Activated T-helper 2 cell treated with anti-CD3 and anti-CD28 coated beads, Interferon-gamma antibody, Interleukin-2, Interleukin-4, amounts not matched to agents 10 μg/mL and 5 μg/mL and 100 μg/mL, durations not matched to agents 14 hours and 24 hours and 36 hours (primary cell): ENCODE data around the gene KRTAP12-2. TPM values are rescaled to one million over a fixed set of nuclear protein-coding genes. Genes with fewer than 3 reads are reported as not detected.

Experiments used
- DNase-seq: peaks from one replicate; pipeline ENCODE4 v3.0.0; 2021; ENCODE audit warnings: low spot score
- H3K27ac Mint-ChIP-seq: one replicate; pipeline ENCODE4 v1.8.0; 2021; ENCODE audit warnings: mixed read lengths
- H3K27me3 Mint-ChIP-seq: one replicate; pipeline ENCODE4 v1.8.0; 2021; ENCODE audit warnings: low read depth, mixed read lengths
- H3K36me3 Mint-ChIP-seq: one replicate; pipeline ENCODE4 v1.8.0; 2021; ENCODE audit warnings: low read depth, mixed read lengths
- H3K4me1 Mint-ChIP-seq: one replicate; pipeline ENCODE4 v1.8.0; 2021; ENCODE audit warnings: low read depth, mixed read lengths
- H3K4me3 Mint-ChIP-seq: one replicate; pipeline ENCODE4 v1.8.0; 2021; ENCODE audit warnings: low read depth, mild to moderate bottlenecking, moderate library complexity, mixed read lengths
- H3K9me3 Mint-ChIP-seq: one replicate; pipeline ENCODE4 v1.8.0; 2021; ENCODE audit warnings: mixed read lengths
- intact Hi-C: fragments of 100-400 bp; cut with micrococcal nuclease; formaldehyde crosslinking; loops from one replicate; pipeline ENCODE4 v1.15.1; 2023
- total RNA-seq: library from RNA; stranded (reverse); gene quantifications from 2 replicates; pipeline ENCODE4 v1.2.3, GENCODE V29; 2022

Gene KRTAP12-2
- total RNA-seq, 1 donor from 2014 or later: not detected

DNA sequence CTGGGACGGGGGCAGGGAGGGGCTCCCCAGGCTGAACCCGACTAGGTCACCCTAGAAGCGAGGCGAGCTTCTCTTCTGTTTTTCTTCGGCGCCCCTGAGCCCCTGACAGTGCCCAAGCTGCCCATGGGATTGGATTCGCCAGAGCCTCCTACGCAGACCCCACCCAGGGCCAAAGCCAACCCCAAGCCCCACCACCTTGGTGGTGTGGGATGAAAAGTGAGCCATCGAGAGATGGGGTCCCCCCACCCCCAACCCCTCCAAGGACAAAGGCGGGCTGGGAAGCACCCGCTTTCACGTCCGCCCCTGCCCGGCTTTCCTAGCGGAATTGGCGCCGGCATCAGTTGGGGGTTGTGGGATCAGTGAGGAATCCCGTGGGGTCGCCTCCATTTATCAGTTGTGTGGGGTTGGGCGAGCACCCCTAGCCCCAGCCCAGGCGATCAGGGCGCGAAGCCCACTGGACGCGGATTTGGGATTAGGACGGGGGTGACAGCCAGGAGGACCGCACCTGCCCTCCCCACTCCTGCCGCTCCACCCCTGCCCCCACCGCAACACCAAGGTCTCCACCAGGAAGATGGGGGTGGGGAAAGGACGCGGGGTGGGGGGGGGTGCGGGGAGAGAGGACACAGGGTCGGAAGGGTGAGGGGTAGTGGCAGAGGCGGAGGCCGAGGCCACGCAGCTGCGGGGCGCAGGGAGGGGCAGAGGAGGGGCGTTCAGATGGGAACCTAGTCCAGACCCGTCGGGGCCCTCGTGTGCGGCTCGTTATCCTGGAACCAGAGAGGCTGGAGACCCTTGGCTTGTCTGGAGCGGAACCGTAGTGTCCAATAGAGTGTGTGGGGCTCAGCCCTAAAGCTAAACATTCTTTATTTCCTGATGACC lies 40.2 kb upstream of the KRTAP12-2 start:
- no peak overlapping the region for H3K4me3 Mint-ChIP-seq
- H3K4me1 Mint-ChIP-seq: peaks cover 2% of the 10 kb centered on the region
- peaks cover 73% of the 10 kb centered on the region for H3K27me3 Mint-ChIP-seq

DNA sequence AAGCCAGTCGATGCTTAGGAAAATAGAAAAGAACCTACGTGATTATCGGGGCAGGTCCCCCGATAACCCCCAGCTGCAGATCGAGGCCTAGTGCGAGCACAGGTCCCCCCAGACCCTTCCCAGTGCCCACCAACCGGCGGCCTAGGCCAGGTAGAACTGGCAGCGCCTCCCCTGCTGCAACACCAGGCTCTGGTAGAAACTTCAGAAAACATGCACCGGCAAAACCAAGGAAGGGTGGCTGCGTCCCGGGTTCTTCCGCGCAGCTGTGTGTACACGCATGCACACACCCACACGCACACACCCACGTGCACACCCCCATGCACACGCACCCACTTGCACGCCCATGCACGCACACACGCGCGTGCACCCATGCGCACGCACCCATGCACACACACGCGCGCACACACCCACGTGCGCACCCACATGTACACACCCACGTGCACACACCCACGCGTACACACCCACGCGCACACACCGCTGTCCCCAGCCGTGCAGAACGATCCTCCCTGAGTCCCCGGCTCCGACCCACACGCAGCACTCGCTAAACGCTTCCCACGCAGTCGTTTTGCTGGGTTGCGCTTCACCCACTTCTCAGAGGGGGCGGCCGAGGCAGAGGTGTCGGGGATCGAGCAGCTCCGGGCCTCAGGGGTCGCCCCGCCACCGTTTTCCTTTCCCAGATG lies 39.4 kb upstream of the KRTAP12-2 start:
- peaks cover 2% of the 10 kb centered on the region for H3K4me1 Mint-ChIP-seq
- intact Hi-C loops: no loop called here

More for the DNA sequence above, 40.2 kb upstream of the KRTAP12-2 start:
- Mint-ChIP-seq H3K9me3 (peaks cover 8% of the 10 kb centered on the region), H3K27ac (no peak overlapping the region), H3K36me3 (no peaks in the 10 kb centered on the region)
- no peak for DNase-seq
- intact Hi-C loops: no loop called here

DNA sequence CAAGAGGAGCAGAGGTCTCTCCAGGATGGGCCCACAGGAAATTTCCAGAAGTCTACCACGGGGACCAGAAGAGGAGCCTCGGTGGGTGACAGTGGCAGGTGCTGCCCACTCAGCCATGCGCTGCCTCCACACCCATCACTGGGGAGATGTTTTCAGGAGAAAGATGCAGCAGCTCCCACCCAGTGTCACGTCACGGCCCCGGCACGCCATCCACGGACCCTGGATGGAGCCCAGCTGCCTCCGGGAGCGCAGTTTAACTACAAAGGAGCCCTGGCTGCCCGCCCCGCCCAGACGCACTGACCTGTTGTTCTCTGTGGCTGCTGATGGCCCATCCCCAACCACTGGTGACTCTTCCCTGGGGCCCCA lies 37.9 kb upstream of the KRTAP12-2 start:
- no peak overlapping the region for H3K4me3 Mint-ChIP-seq
- intact Hi-C loops: no loop called here
- DNase-seq: no peak
- H3K27ac Mint-ChIP-seq: no peak overlapping the region
- H3K36me3 Mint-ChIP-seq: no peaks in the 10 kb centered on the region
- H3K27me3 Mint-ChIP-seq: peaks cover 70% of the 10 kb centered on the region
- no peaks in the 10 kb centered on the region for H3K4me1 Mint-ChIP-seq
- peaks cover 8% of the 10 kb centered on the region for H3K9me3 Mint-ChIP-seq

More for the DNA sequence above, 39.4 kb upstream of the KRTAP12-2 start:
- H3K9me3 Mint-ChIP-seq: peaks cover 8% of the 10 kb centered on the region
- peaks cover 74% of the 10 kb centered on the region for H3K27me3 Mint-ChIP-seq
- H3K36me3 Mint-ChIP-seq: no peaks in the 10 kb centered on the region
- no peak overlapping the region for H3K27ac Mint-ChIP-seq
- H3K4me3 Mint-ChIP-seq: no peak overlapping the region
- no peak for DNase-seq

DNA sequence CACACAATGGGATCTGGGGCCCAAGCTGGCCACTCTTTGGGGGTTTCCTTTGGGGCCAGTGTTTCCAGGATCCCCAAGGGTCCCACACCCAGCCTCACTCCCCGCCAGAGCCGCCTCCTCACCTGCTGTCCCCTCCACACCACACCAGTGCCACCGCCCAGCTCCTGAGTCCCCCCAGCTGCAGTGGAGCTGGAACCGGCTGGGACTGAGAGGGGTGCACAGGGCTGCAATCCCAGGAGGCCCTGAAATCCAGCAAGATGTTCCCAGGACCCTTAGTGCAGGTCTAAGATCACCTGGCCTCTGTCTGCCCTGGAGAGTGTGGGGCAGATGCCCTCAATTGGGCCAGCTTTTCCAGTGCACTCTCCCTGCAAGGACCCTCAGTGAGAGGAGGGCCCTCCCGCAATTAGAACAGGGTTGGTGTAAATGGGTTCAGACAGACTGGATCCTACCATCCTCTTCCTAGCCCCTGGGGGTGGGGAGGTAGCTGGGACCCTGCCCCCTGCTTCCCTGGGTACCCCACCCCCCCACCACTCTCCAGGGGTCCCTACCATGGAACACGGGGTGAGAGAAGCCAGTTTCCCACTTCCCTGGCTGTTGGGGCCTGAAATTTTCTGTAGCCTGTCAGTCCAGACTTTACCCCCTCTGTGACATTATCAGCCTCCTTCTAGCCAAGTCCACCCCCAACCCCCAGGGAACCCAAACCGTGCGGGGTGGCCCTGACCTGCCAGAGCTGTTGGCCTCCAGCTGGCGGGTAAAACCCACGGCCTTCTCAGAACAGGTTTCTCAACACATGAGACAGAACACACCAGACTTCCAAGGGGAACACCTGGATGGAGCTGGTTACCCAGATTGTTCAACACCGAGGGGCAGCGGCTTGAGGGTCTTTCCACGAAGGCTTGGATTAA lies 37.3 kb upstream of the KRTAP12-2 start:
- peaks cover 67% of the 10 kb centered on the region for H3K27me3 Mint-ChIP-seq
- H3K9me3 Mint-ChIP-seq: peaks cover 8% of the 10 kb centered on the region
- H3K36me3 Mint-ChIP-seq: no peaks in the 10 kb centered on the region
- H3K27ac Mint-ChIP-seq: no peak overlapping the region
- no peak for DNase-seq
- no peaks in the 10 kb centered on the region for H3K4me1 Mint-ChIP-seq
- no peak overlapping the region for H3K4me3 Mint-ChIP-seq
- intact Hi-C loops: no loop called here

DNA sequence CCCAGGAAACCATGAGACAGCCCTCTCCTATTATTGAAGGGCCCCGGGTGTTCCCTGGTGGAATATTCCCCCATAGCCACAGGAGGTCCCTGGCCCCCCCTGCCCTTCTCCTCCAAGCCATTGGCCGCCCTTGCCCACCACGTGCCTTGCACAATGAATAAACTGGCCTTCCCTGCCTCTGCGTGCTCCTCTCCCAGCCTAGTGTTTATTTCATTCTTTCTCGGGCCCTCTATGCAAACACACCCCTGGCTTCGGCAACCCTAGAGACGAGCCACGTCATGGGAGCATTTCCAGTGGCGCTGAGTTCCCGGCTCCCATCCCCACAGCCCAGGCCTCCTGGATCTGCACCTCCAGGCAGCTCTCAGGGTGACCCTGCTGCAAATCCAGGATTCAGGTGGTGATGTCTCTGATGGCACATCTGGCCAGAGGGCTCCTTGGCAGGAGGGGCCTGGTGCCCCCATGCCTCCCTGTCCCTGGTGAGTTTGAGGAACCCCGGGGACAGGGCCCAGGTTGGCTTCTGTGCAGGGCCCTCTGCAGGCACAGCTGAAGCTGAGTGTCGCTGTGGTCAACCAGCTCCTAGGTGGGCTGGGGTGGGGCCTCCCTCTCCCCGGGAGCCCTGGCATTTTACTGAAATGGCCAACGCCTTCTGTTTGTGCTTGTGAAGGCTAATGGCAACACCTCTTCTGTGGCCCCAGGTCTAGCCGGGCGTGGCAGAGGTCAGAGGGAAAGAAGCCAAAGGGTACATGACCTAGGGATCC lies 36.4 kb upstream of the KRTAP12-2 start:
- no peak overlapping the region for H3K4me3 Mint-ChIP-seq
- DNase-seq: no peak

GRCh38 chr21:44702111-44702972 lies 35.6 kb upstream of the KRTAP12-2 start:
- H3K27me3 Mint-ChIP-seq: peaks cover 68% of the 10 kb centered on the region
- no peaks in the 10 kb centered on the region for H3K36me3 Mint-ChIP-seq
- H3K9me3 Mint-ChIP-seq: peaks cover 8% of the 10 kb centered on the region
- no peaks in the 10 kb centered on the region for H3K4me1 Mint-ChIP-seq
- intact Hi-C loops: no loop called here
- no peak overlapping the region for H3K4me3 Mint-ChIP-seq
- H3K27ac Mint-ChIP-seq: no peak overlapping the region
- no peak for DNase-seq

More for the DNA sequence above, 36.4 kb upstream of the KRTAP12-2 start:
- H3K36me3 Mint-ChIP-seq: no peaks in the 10 kb centered on the region
- peaks cover 8% of the 10 kb centered on the region for H3K9me3 Mint-ChIP-seq
- no peak overlapping the region for H3K27ac Mint-ChIP-seq
- peaks cover 68% of the 10 kb centered on the region for H3K27me3 Mint-ChIP-seq
- H3K4me1 Mint-ChIP-seq: no peaks in the 10 kb centered on the region
- intact Hi-C loops: no loop called here

GRCh38 chr21:44701541-44701940 lies 34.8 kb upstream of the KRTAP12-2 start:
- DNase-seq: no peak
- intact Hi-C loops: no loop called here
- Mint-ChIP-seq H3K4me3 (no peak overlapping the region), H3K9me3 (peaks cover 8% of the 10 kb centered on the region), H3K4me1 (no peaks in the 10 kb centered on the region), H3K36me3 (no peaks in the 10 kb centered on the region), H3K27me3 (peaks cover 69% of the 10 kb centered on the region), H3K27ac (no peak overlapping the region)

- peaks cover 5% of the 10 kb centered on the region for H3K9me3 Mint-ChIP-seq
- H3K27ac Mint-ChIP-seq: no peak overlapping the region
- no peak for DNase-seq
- H3K4me1 Mint-ChIP-seq: no peaks in the 10 kb centered on the region
- H3K27me3 Mint-ChIP-seq: peaks cover 69% of the 10 kb centered on the region
- no peak overlapping the region for H3K4me3 Mint-ChIP-seq
- intact Hi-C loops: no loop called here
- H3K36me3 Mint-ChIP-seq: no peaks in the 10 kb centered on the region
Measured at GRCh38 chr21:44701023-44701400, 34.3 kb upstream of the KRTAP12-2 start.

GRCh38 chr21:44700101-44701022 lies 33.6 kb upstream of the KRTAP12-2 start:
- Mint-ChIP-seq H3K4me3 (no peak overlapping the region), H3K27me3 (peaks cover 67% of the 10 kb centered on the region), H3K9me3 (no peaks in the 10 kb centered on the region), H3K36me3 (no peaks in the 10 kb centered on the region), H3K4me1 (no peaks in the 10 kb centered on the region), H3K27ac (no peak overlapping the region)
- intact Hi-C loops: no loop called here
- DNase-seq: no peak

- no peaks in the 10 kb centered on the region for H3K9me3 Mint-ChIP-seq
- intact Hi-C loops: no loop called here
- no peak overlapping the region for H3K27ac Mint-ChIP-seq
- H3K36me3 Mint-ChIP-seq: no peaks in the 10 kb centered on the region
- H3K27me3 Mint-ChIP-seq: peaks cover 59% of the 10 kb centered on the region
- DNase-seq: no peak
- H3K4me1 Mint-ChIP-seq: no peaks in the 10 kb centered on the region
- H3K4me3 Mint-ChIP-seq: no peak overlapping the region
Measured at GRCh38 chr21:44699502-44700001, 32.8 kb upstream of the KRTAP12-2 start.
